ENCODE data around the gene CCDC191. TPM values are rescaled to one million over a fixed set of nuclear protein-coding genes. Genes with fewer than 3 reads are reported as not detected.

CCDC191 gene
- total RNA-seq, 2 experiments from 2014 or later: 3.6 to 3.7 TPM

GRCh38 chr3:114019486-114019885, 36.8 kb downstream of the CCDC191 start:
- H3K27ac Mint-ChIP-seq: no peak overlapping the region
- no peak for ATAC-seq (ENCODE audit: poor library complexity)
- intact Hi-C loops (cut with DNase I, micrococcal nuclease): no loop called here
- H3K9me3 ChIP-seq (ENCODE audit: control insufficient read depth in 1 of 2, insufficient read depth in 1 of 2, low read length in 2 of 2): no peaks in the 10 kb centered on the region
- no peaks in the 10 kb centered on the region for H3K27me3 ChIP-seq (ENCODE audit: control insufficient read depth in 1 of 2, insufficient read depth in 2 of 2, low read length in 2 of 2)
- no peak overlapping the region for H3K27ac ChIP-seq (ENCODE audit: low read depth in 1 of 2, low read length in 2 of 2)
- ChIA-PET CTCF (no interaction called here), POLR2A (no interaction called here)
- H3K36me3 Mint-ChIP-seq (ENCODE audit: low read depth): peaks cover 4% of the 10 kb centered on the region
- H3K4me3 ChIP-seq (ENCODE audit: low read length): no peak overlapping the region
- no peaks in the 10 kb centered on the region for H3K4me1 ChIP-seq (ENCODE audit: insufficient read depth, low read length)
- H3K4me3 Mint-ChIP-seq: no peak overlapping the region
- H3K4me1 Mint-ChIP-seq (ENCODE audit: low read depth): no peaks in the 10 kb centered on the region
- DNase-seq: no peak
- no peaks in the 10 kb centered on the region for H3K36me3 ChIP-seq (ENCODE audit: insufficient read depth, low read length)
- H3K9me3 Mint-ChIP-seq: no peaks in the 10 kb centered on the region
- TF ChIP-seq CTCF (IDR thresholded peaks at IDR 0.05): no peak
- H3K27me3 Mint-ChIP-seq: no peaks in the 10 kb centered on the region

- no peaks in the 10 kb centered on the region for H3K4me1 Mint-ChIP-seq (ENCODE audit: low read depth)
- Histone ChIP-seq H3K4me3 (ENCODE audit: low read length) (no peak overlapping the region), H3K36me3 (ENCODE audit: insufficient read depth, low read length) (no peaks in the 10 kb centered on the region), H3K27me3 (ENCODE audit: control insufficient read depth in 1 of 2, insufficient read depth in 2 of 2, low read length in 2 of 2) (no peaks in the 10 kb centered on the region), H3K27ac (ENCODE audit: low read depth in 1 of 2, low read length in 2 of 2) (no peak overlapping the region), H3K4me1 (ENCODE audit: insufficient read depth, low read length) (no peaks in the 10 kb centered on the region), H3K9me3 (ENCODE audit: control insufficient read depth in 1 of 2, insufficient read depth in 1 of 2, low read length in 2 of 2) (no peaks in the 10 kb centered on the region)
- no peaks in the 10 kb centered on the region for H3K27me3 Mint-ChIP-seq
- no peak for DNase-seq
- peaks cover 5% of the 10 kb centered on the region for H3K36me3 Mint-ChIP-seq (ENCODE audit: low read depth)
- CTCF ChIA-PET: no interaction called here
- POLR2A ChIA-PET: no interaction called here
- no peaks in the 10 kb centered on the region for H3K9me3 Mint-ChIP-seq
- ATAC-seq (ENCODE audit: poor library complexity): no peak
- no peak overlapping the region for H3K4me3 Mint-ChIP-seq
- intact Hi-C loops (cut with DNase I, micrococcal nuclease): no loop called here
- no peak overlapping the region for H3K27ac Mint-ChIP-seq
- TF ChIP-seq CTCF (IDR thresholded peaks at IDR 0.05): no peak
Measured at GRCh38 chr3:114014211-114014610, 42.1 kb downstream of the CCDC191 start.

GRCh38 chr3:114011059-114011797, 45.1 kb downstream of the CCDC191 start:
- DNase-seq (no peak), ATAC-seq (ENCODE audit: poor library complexity) (no peak)
- no peaks in the 10 kb centered on the region for H3K9me3 Mint-ChIP-seq
- no peak overlapping the region for H3K4me3 Mint-ChIP-seq
- CTCF ChIA-PET: interaction anchor here (0.6 kb wide), 1 partner anchor 21 kb away, joined by 3 read pairs; no protein-coding TSS in a partner anchor
- intact Hi-C loops (cut with DNase I, micrococcal nuclease): no loop called here
- no peaks in the 10 kb centered on the region for H3K36me3 ChIP-seq (ENCODE audit: insufficient read depth, low read length)
- no peaks in the 10 kb centered on the region for H3K4me1 Mint-ChIP-seq (ENCODE audit: low read depth)
- no peak overlapping the region for H3K27ac ChIP-seq (ENCODE audit: low read depth in 1 of 2, low read length in 2 of 2)
- no peaks in the 10 kb centered on the region for H3K27me3 Mint-ChIP-seq
- H3K9me3 ChIP-seq (ENCODE audit: control insufficient read depth in 1 of 2, insufficient read depth in 1 of 2, low read length in 2 of 2): no peaks in the 10 kb centered on the region
- H3K36me3 Mint-ChIP-seq (ENCODE audit: low read depth): peaks cover 19% of the 10 kb centered on the region
- TF ChIP-seq CTCF (IDR thresholded peaks at IDR 0.05): no peak
- H3K27me3 ChIP-seq (ENCODE audit: control insufficient read depth in 1 of 2, insufficient read depth in 2 of 2, low read length in 2 of 2): no peaks in the 10 kb centered on the region
- no peak overlapping the region for H3K27ac Mint-ChIP-seq
- H3K4me3 ChIP-seq (ENCODE audit: low read length): no peak overlapping the region
- H3K4me1 ChIP-seq (ENCODE audit: insufficient read depth, low read length): no peaks in the 10 kb centered on the region
- POLR2A ChIA-PET: no interaction called here
